HG02678 (cell line): ENCODE data around the gene LRP1.

Source experiments
- ATAC-seq: cut with Tn5 transposase; IDR thresholded peaks from one replicate; pipeline ENCODE4 v1.9.1; 2021; ENCODE audit warnings: mild to moderate bottlenecking, moderate library complexity; ENCODE audit not compliant: unreplicated experiment

LRP1 gene

GRCh38 chr12:57208631-57209282, 80.5 kb downstream of the LRP1 start:
- no peak for ATAC-seq

- no peak for ATAC-seq
These were observed 81.6 kb downstream of the LRP1 start for GRCh38 chr12:57209916-57210315.

DNA sequence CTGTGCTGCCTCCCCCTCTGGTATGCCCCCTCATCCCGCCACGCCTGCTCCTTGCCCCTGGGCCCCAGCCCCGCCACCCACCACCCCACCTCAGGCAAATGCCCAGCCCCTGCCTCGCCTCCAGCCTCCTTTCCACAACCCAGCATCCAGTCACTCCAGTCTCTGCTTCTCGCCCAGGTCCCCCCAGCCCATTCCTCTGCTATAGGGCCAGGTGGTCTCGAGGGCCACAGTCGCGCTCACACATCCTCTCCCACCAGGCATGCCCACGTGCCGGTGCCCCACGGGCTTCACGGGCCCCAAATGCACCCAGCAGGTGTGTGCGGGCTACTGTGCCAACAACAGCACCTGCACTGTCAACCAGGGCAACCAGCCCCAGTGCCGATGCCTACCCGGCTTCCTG, 82.2 kb downstream of the LRP1 start:
- ATAC-seq: no peak

GRCh38 chr12:57210926-57211692, 82.8 kb downstream of the LRP1 start:
- no peak for ATAC-seq

DNA sequence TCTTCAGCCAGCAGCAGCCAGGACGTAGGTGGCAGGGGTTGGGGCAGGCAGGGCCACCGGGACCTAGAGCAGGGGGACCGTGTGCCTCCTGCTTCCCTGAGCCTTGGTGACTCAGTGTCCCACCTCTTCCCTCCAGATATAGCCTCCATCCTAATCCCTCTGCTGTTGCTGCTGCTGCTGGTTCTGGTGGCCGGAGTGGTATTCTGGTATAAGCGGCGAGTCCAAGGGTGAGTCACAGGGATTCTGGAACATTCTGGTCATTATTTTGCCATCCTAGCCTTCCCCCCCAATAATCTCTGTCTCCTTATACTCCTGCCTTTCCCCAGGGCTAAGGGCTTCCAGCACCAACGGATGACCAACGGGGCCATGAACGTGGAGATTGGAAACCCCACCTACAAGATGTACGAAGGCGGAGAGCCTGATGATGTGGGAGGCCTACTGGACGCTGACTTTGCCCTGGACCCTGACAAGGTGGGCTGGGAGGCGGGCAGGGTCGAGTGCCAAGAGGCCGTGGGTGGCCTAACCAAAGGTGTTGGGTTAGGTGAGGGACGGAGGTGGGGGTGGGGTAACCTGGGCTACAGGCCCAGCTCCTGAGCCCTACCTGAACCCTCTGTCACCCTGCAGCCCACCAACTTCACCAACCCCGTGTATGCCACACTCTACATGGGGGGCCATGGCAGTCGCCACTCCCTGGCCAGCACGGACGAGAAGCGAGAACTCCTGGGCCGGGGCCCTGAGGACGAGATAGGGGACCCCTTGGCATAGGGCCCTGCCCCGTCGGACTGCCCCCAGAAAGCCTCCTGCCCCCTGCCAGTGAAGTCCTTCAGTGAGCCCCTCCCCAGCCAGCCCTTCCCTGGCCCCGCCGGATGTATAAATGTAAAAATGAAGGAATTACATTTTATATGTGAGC, 83.8 kb downstream of the LRP1 start:
- no peak for ATAC-seq

DNA sequence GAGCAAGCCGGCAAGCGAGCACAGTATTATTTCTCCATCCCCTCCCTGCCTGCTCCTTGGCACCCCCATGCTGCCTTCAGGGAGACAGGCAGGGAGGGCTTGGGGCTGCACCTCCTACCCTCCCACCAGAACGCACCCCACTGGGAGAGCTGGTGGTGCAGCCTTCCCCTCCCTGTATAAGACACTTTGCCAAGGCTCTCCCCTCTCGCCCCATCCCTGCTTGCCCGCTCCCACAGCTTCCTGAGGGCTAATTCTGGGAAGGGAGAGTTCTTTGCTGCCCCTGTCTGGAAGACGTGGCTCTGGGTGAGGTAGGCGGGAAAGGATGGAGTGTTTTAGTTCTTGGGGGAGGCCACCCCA, 84.4 kb downstream of the LRP1 start:
- ATAC-seq: no peak

GRCh38 chr12:57213058-57213715, 84.9 kb downstream of the LRP1 start:
- no peak for ATAC-seq

DNA sequence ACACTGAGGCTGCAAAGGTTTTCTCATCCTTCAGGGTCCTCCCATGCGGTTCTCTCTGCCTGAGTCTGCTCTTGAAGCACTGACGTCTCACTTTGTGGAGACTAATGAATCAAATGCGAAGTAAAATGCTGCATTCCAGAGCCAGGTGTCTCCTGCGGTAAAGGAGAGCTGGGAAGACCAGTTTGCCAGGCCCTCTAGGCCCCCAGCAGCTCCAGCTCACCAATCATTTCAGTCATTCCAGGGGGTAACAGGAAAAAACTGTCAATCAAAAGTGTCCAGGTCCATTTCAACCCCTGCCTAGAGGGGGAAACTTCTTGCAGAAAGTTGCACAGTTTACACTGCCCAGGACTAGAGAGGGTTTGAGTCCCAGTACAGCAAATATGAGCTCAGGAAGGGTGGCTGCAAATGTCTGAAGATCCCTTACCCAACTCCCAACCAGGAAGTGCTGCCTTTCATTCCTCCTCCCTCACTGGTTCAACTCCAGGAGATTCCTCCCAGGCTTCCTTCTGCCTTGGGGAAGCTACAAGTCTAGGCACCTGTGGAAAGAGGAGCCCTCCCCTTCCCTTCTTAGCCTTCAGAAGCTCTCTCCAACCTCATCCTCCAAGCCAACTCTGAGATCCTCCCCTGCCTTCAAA, 85.6 kb downstream of the LRP1 start:
- no peak for ATAC-seq

DNA sequence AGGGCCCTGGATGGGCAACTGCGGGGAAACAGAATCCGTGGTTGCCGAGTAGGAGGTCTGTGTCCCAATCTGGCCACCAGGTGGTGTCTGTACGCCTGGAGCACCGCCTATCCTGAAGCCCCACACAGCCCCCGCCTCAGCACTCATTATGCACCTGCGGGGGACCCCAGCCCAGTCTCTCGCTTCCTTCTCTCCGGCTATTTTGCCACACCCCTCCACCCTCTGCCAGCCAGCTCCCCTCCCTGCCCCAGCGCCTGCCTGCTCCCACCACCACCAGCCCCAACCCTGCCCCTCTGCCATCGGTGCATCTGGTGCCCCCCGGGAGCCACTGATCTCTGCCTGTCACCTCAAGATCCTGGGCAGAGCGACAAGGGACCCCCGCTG, 86.1 kb downstream of the LRP1 start:
- ATAC-seq: no peak

DNA sequence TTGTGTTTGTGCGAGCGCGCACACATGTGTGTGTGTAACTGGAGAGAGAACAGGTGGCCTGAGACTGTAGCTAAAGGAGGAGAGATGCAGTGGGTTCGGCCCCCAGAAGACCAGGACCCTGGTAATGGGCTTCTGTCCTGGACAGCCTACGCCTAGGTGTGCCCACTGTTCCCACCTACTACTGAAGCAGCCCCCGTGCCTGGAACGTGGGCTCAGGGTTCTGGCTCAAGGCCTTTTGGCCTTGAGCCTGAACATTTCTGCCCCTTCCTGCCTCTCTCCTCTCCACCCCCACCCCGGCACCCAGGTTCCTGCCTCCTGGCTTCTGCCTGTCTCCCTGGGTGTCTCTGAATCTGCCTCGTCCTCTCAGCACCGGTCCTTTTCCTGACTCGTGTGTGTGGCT, 86.8 kb downstream of the LRP1 start:
- no peak for ATAC-seq

GRCh38 chr12:57215668-57216013, 87.4 kb downstream of the LRP1 start:
- peak; percentile 47 for ATAC-seq

GRCh38 chr12:57216014-57216911, 88.0 kb downstream of the LRP1 start, which contains the start of gene NXPH4:
NXPH4 (plus strand) TSS chr12:57216794; CDS start chr12:57216970, 176 bp downstream.
- ATAC-seq: peak; percentile 28

- no peak for ATAC-seq
These were observed 88.9 kb downstream of the LRP1 start for GRCh38 chr12:57216921-57217879.

GRCh38 chr12:57218030-57218853, 90.0 kb downstream of the LRP1 start:
- ATAC-seq: no peak

- ATAC-seq: no peak
These were observed 91.1 kb downstream of the LRP1 start for GRCh38 chr12:57219205-57219992.

- ATAC-seq: no peak
These were observed 91.9 kb downstream of the LRP1 start for GRCh38 chr12:57219993-57220754.
